Liver (tissue), 3 donors: ENCODE results near the gene MTCP1.

Experiments
- ATF3 ChIP-seq: IDR thresholded peaks from 2 replicates; pipeline ENCODE4 v1.6.1; 2016; ENCODE audit warnings: antibody characterized with exemption
- CTCF ChIP-seq: fragments of 150-350 bp; IDR thresholded peaks from 2 replicates; pipeline ENCODE4 v1.5.1; 2017; ENCODE audit warnings: improper control_type of control experiment, low read depth, low read length; ENCODE audit not compliant: missing input control
- EGR1 ChIP-seq, 2 donors: IDR thresholded peaks; 2 replicates each; pipeline ENCODE4 v1.6.1; 2016 to 2018; ENCODE audit warnings: antibody characterized with exemption in 2 of 2, low read depth in 2 of 2
- GABPA ChIP-seq, 2 donors: IDR thresholded peaks in 1 of 2; conservative IDR thresholded peaks in 1 of 2; 2 replicates each; pipeline ENCODE4 v1.6.1; 2016; ENCODE audit warnings: antibody characterized with exemption in 2 of 2, mild to moderate bottlenecking in 1 of 2, moderate library complexity in 1 of 2
- HNF4G ChIP-seq: IDR thresholded peaks from 2 replicates; pipeline ENCODE4 v1.6.1; 2016; ENCODE audit warnings: antibody characterized with exemption
- MAX ChIP-seq: IDR thresholded peaks from 2 replicates; pipeline ENCODE4 v1.6.1; 2016; ENCODE audit warnings: antibody characterized with exemption
- NR2F2 ChIP-seq: IDR thresholded peaks from 2 replicates; pipeline ENCODE4 v1.6.1; 2016; ENCODE audit warnings: antibody characterized with exemption
- RAD21 ChIP-seq, 2 donors: IDR thresholded peaks; 2 replicates each; pipeline ENCODE4 v1.6.1; 2016; ENCODE audit warnings: antibody characterized with exemption in 2 of 2, mild to moderate bottlenecking in 2 of 2
- RXRA ChIP-seq, 2 donors: IDR thresholded peaks; 2 replicates each; pipeline ENCODE4 v1.6.1; 2017 to 2018; ENCODE audit warnings: antibody characterized with exemption in 2 of 2, mild to moderate bottlenecking in 1 of 2
- TAF1 ChIP-seq: conservative IDR thresholded peaks from 2 replicates; pipeline ENCODE4 v1.6.1; 2016; ENCODE audit warnings: antibody characterized with exemption, mild to moderate bottlenecking
- YY1 ChIP-seq: IDR thresholded peaks from 2 replicates; pipeline ENCODE4 v1.6.1; 2016; ENCODE audit warnings: antibody characterized with exemption, mild to moderate bottlenecking
- ZBTB33 ChIP-seq: IDR thresholded peaks from 2 replicates; pipeline ENCODE4 v1.6.1; 2016; ENCODE audit warnings: antibody characterized with exemption
- donor health status: healthy.
- donor health status: healthy.

GRCh38 chrX:155048977-155049619, 21.8 kb downstream of the MTCP1 start:
- TF ChIP-seq EGR1 (IDR thresholded peaks at IDR 0.05; ENCODE audit: low read depth in 2 of 2), result no peak
- peak; percentile 46 for TF ChIP-seq CTCF
- TF ChIP-seq HNF4G, result no peak
- TF ChIP-seq RAD21 (IDR thresholded peaks at IDR 0.05), result peak; percentile 43 to 71
- no peak for TF ChIP-seq ATF3
- TF ChIP-seq MAX, result no peak
- TF ChIP-seq RXRA (IDR thresholded peaks at IDR 0.05), result no peak
- TF ChIP-seq GABPA (IDR thresholded peaks at IDR 0.05 in 1 of 2, conservative IDR thresholded peaks at IDR 0.05 in 1 of 2), result no peak
- no peak for TF ChIP-seq YY1
- no peak for TF ChIP-seq ZBTB33
- TF ChIP-seq TAF1, result no peak
- no peak for TF ChIP-seq NR2F2
